ENCODE data around the gene SFI1.

- no peak for TF ChIP-seq CTCF (IDR thresholded peaks at IDR 0.05)
- TF ChIP-seq POLR2A (IDR thresholded peaks at IDR 0.05), result no peak
Observed at GRCh38 chr22:31611061-31611760, 114.9 kb downstream of the SFI1 start.

All from testis (tissue), 2 donors.